ENCODE results near the gene FAM13A. TPM values are rescaled to one million over a fixed set of nuclear protein-coding genes. Genes with fewer than 3 reads are reported as not detected.

The FAM13A gene
- total and polyA plus RNA-seq, 10 of the 15 experiments (the other 5 are each of a cell fraction or from before 2014, with no cell fraction given) = 0.05 to 1.8 (median 0.27) TPM; not detected in 1

GRCh38 chr4:88725986-88726385 is 331.0 kb downstream of the FAM13A start (continued):
- TF ChIP-seq NBN (IDR thresholded peaks at IDR 0.05) (no peak), ETV6 (conservative IDR thresholded peaks at IDR 0.05 in 1 of 2, IDR thresholded peaks at IDR 0.05 in 1 of 2; ENCODE audit: borderline replicate concordance in 1 of 2, low read depth in 1 of 2) (no peak), KDM1A (IDR thresholded peaks at IDR 0.05; ENCODE audit: borderline replicate concordance) (no peak)

GRCh38 chr4:88725143-88725542 is 331.8 kb downstream of the FAM13A start:
- no peaks in the 10 kb centered on the region for H3K36me3 ChIP-seq (ENCODE audit: control insufficient read depth in 2 of 2, insufficient read depth in 2 of 2, low read length in 1 of 2)
- SMC1A ChIA-PET (ENCODE audit: uncharacterized antibody, unreplicated experiment) = interaction anchor here (1.1 to 1.9 kb wide), 5 partner anchors 10 to 299 kb away, joined by 3 to 6 read pairs (median 4); no protein-coding TSS in a partner anchor
- RAD21 ChIA-PET (ENCODE audit: unreplicated experiment) = no interaction called here
- H4K20me1 ChIP-seq (ENCODE audit: control insufficient read depth, insufficient read depth) = no peaks in the 10 kb centered on the region
- H3K4me1 ChIP-seq (ENCODE audit: control insufficient read depth, insufficient read depth, low read length) = no peaks in the 10 kb centered on the region
- no TSS peak for BruUV-seq (replicated peaks)
- DNase-seq (ENCODE audit: low read depth, low spot score) (no peak), FAIRE-seq (no peak), ATAC-seq (no peak)
- H2AFZ ChIP-seq (ENCODE audit: control insufficient read depth, low read depth, low read length) = no peak overlapping the region
- no peaks in the 10 kb centered on the region for H3K79me2 ChIP-seq (ENCODE audit: control insufficient read depth, insufficient read depth, low read length)
- POLR2A ChIA-PET = no interaction called here
- H3K9me3 ChIP-seq (replicated peaks; ENCODE audit: control insufficient read depth, insufficient read depth, low read length) = no peaks in the 10 kb centered on the region
- 74% methylated on average over 4 of the region's 4 CpGs for WGBS (ENCODE audit: insufficient coverage, insufficient replicate concordance, low lambda C conversion rate, missing lambda C conversion rate)
- in situ Hi-C loops (cut with MboI) (no loop called here), intact Hi-C loops (cut with micrococcal nuclease; ENCODE audit: unreplicated experiment) (no loop called here)
- TF ChIP-seq JUND (IDR thresholded peaks at IDR 0.05; ENCODE audit: low read depth, low read length) = no peak
- no peak for TF ChIP-seq BCLAF1 (IDR thresholded peaks at IDR 0.05)
- TF ChIP-seq, protein P1, sequence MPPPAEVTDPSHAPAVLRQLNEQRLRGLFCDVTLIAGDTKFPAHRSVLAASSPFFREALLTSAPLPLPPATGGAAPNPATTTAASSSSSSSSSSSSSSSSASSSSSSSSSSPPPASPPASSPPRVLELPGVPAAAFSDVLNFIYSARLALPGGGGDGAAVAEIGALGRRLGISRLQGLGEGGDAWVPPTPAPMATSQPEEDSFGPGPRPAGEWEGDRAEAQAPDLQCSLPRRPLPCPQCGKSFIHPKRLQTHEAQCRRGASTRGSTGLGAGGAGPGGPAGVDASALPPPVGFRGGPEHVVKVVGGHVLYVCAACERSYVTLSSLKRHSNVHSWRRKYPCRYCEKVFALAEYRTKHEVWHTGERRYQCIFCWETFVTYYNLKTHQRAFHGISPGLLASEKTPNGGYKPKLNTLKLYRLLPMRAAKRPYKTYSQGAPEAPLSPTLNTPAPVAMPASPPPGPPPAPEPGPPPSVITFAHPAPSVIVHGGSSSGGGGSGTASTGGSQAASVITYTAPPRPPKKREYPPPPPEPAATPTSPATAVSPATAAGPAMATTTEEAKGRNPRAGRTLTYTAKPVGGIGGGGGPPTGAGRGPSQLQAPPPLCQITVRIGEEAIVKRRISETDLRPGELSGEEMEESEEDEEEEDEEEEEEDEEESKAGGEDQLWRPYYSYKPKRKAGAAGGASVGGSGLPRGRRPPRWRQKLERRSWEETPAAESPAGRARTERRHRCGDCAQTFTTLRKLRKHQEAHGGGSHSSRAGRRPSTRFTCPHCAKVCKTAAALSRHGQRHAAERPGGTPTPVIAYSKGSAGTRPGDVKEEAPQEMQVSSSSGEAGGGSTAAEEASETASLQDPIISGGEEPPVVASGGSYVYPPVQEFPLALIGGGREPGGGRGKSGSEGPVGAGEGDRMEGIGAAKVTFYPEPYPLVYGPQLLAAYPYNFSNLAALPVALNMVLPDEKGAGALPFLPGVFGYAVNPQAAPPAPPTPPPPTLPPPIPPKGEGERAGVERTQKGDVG (CRISPR knock-in tag; IDR thresholded peaks at IDR 0.05) = no peak
- no peak for TF ChIP-seq YBX1 (IDR thresholded peaks at IDR 0.05)
- TF ChIP-seq, protein P2, sequence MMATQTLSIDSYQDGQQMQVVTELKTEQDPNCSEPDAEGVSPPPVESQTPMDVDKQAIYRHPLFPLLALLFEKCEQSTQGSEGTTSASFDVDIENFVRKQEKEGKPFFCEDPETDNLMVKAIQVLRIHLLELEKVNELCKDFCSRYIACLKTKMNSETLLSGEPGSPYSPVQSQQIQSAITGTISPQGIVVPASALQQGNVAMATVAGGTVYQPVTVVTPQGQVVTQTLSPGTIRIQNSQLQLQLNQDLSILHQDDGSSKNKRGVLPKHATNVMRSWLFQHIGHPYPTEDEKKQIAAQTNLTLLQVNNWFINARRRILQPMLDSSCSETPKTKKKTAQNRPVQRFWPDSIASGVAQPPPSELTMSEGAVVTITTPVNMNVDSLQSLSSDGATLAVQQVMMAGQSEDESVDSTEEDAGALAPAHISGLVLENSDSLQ (IDR thresholded peaks at IDR 0.05) = no peak
- H3K27me3 ChIP-seq (replicated peaks in 1 of 2; ENCODE audit: control insufficient read depth in 2 of 2, insufficient read depth in 2 of 2, low read length in 1 of 2) = no peaks in the 10 kb centered on the region
- H3K9ac ChIP-seq (ENCODE audit: control insufficient read depth, insufficient read depth, low read length) = no peak overlapping the region
- CTCF ChIA-PET = interaction anchor here (1.0 to 1.2 kb wide), 2 partner anchors 11 to 94 kb away, joined by 3 read pairs; no protein-coding TSS in a partner anchor
- no peak overlapping the region for H3K4me3 ChIP-seq
- H3K4me2 ChIP-seq (ENCODE audit: control insufficient read depth, insufficient read depth) = no peak overlapping the region
- H3K27ac ChIP-seq (ENCODE audit: control insufficient read depth, insufficient read depth) = no peak overlapping the region

Measured in GM12878 (cell line).